A204.1 (cell line): ENCODE data around the gene MDM4.
"Not testable (repeated sequence)": the region's sequence is repeated elsewhere in the genome, so short reads cannot be mapped to it uniquely, and the experiment has no call there.

Experiments used
- FAIRE-seq: peaks from 2 replicates; lab custom pipeline; 2012; peaks lifted over from hg19 to GRCh38; lab: Jason Lieb, UNC

MDM4 gene

DNA sequence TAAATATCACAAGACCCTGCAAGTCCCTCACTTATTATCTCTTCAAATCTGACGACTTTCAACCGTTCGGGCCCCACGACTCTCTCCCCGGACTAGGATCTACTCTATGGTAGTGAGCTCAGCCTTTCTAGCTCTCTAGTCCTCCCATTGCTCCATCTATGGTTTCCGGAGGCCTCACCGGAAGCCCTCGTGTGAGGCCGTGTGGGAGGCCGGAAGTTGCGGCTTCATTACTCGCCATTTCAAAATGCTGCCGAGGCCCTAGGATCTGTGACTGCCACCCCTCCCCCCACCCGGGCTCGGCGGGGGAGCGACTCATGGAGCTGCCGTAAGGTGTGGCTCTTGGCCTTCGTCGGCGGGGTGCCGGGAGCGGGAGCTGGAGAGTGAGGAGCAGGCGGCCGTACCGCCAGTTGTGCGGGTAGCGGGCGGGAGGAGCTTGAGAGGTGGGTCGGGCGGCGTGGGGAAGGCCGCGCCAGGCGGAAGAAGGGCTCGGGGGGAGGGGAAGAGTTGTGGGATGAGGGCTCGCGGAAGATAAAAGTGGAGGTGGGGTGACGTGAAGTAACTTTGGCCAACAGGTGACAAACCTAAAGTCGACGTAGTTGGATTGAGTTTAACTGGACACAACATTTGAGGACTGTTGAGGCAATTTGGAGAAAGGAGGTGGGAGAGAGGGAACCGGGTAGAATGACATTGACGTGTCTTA lies at the start of gene MDM4:
Gene MDM4, plus strand, starts transcription at position 227 of the 700 bp plus-strand sequence. CDS start 9,113 bp downstream, outside the sequence.
- FAIRE-seq, result peak; percentile 88

DNA sequence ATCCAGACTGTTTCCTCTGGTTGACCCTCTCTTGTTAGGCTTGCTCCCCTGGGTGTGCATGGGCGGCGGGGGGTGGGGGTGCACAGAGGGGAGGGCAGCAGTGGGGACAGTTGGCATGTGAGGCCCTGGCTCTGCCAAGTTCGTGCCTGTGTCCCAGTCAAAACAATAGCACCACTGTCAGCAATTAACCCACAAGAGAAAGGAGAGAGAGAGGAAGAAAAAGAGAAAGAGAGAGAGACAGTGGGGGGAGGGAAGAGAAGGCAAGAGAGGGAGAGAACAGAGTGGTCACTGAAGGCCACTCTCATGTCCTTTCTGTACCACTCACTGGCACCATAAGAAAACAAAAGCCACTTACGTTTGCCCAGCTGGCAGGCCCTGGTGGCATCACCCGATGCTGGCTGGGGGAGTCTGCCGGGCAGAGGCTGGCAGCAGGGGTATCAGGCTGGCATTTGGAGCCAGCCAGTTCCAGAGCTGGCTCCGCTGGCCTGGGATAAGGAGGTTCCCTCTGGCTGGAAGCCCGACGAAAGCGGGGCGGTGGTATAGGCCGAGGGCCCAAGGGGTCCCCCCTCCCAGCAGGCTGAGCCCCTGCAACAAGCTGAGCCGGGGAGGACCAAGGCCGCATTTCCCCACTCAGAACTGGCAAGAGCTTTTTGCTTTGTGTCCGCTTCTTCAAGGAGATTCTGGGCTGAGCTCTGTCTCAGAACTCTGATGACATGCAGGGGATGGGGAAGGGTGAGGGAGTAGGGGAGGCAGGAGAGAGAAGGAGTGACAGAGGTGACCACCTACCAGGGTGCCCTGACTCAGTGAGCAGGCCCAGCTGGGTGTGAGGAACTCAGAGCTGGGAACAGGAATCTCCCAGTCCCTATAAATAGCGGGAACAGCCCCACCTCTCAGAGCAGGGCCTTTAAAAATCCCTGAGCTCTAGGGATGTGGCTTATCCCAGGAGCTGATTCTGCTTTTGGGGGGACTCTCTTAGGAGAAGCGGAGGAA lies 49.5 kb upstream of the MDM4 start:
- FAIRE-seq, result no peak

DNA sequence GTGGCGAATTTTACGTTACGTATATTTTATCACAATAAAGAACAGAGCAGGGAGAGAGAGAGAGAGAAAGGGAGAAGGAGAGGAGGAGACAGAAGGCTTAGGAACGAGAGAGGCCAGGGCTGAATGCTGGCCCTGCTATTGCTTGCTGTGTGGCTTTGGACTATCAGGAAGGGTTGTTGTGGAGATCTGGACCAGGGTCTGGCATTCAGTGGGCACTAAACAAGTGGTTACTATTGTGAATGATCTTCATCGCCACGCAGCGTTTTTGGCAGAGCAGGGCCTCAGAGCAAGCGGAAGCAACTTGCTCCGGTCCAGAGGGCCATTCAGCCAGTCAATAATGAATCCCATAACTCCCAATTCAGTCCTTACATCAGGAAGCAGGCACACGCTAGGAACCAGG lies 48.0 kb upstream of the MDM4 start:
- no peak for FAIRE-seq

DNA sequence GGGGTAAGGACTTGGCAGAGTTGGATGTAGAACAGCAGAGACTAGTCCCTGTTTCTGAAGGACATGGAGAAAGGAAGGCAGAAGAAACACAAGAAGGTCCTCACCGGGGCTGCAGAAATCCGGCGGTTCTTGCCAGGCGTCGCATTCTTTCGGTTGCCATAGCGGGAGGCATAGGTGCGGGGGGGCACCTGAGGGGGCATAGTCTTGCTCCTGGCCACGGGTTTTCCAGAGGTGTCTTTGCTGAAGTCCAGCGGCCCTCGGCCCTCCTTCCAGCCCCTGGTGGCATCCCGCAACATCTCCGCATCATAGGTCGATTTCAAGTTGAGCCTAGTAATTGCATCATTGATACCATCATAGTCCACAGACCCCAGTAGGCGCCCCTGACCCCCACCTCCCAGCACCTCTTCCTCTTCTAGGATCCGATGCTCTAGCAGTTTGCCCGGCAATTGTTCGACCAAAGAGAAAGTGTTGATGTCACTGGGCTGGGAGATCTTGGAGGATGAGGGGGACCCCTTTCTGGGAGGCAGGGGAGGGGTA lies 47.4 kb upstream of the MDM4 start:
- no peak for FAIRE-seq

- no peak for FAIRE-seq
Measured at GRCh38 chr1:204469304-204469703, 46.9 kb upstream of the MDM4 start.

DNA sequence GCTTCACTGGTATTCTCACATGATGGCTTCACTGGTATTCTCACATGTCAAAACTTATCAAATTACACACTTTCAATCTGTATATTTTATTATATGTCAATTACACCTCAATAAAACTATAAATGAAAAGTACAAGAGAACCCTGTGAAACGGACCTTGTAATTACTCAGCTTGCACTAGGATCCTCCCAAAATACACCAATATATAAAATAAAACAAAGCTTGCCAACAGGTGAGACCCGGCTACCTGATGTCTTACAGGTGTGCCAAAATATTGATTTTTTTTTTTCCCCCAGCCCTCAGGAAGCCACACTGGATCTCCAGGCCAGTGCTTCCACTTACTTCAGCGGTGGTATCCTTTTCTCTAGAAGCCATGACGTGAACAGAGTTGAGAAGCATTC lies 44.5 kb upstream of the MDM4 start:
- no peak for FAIRE-seq

- no peak for FAIRE-seq
Measured at GRCh38 chr1:204472660-204473059, 43.5 kb upstream of the MDM4 start.

DNA sequence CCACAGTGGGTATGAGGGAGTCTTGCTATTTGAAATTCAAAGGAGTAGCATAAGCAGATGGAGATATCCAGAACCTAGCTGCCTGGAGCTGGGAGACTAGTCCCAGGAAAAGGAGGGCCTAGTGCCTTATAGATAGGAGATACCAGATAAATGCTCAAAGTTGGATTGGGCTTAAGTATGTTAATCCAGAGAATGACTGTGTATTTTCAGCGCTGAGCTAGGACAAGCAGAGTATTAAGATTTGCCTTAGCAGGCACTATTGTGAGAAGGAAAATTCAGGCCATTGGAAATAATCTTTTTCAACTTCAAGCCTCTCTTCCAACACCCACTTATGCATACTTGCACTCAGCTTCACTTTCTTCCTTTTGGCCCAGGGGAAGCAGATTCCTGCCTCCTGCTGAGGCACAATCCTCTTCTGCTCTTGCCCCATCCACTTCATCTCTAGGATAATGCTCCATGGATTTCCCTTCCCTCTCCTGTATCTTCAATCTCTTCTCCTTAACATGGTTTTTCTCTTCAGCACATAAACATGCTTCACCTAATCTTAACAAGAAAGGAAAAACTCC lies 42.7 kb upstream of the MDM4 start:
- no peak for FAIRE-seq

DNA sequence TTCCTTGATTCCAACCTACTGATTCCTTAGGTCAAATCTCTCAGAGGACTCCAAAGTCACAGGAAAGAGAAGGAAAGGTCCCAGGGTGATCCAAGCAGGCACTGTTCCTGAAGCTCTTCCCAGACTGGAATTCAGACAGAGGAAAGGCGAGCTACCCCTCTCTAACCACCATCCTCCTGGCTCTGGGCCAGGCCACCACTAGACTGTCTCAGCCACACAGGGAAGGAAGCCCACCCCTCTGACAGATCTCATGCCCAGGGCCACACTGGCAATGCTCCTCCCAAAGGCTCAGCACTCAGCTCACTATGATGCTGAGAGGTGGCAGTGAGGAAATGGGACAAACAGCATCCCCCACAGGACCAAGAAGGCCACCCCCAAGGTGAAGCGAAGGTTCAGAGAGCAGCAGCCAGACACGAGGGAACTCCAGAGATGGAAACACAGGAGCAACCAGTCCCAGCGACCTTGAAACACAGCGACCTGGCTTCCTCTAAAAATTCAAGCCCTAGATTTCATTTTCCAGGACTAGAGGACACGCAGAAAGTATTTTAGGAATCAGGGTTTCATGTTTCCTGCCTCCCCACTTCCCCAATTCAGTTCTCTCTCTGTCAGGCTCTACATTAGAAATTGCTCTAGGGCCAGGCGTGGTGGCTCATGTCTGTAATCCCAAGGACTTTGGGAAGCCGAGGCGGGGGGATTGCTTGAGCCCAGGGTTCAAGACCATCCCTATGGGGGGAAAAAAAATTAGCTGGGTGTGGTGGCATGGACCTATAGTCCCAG lies 40.4 kb upstream of the MDM4 start:
- FAIRE-seq, result no peak

GRCh38 chr1:204476563-204476962 lies 39.6 kb upstream of the MDM4 start:
- FAIRE-seq, result no peak

DNA sequence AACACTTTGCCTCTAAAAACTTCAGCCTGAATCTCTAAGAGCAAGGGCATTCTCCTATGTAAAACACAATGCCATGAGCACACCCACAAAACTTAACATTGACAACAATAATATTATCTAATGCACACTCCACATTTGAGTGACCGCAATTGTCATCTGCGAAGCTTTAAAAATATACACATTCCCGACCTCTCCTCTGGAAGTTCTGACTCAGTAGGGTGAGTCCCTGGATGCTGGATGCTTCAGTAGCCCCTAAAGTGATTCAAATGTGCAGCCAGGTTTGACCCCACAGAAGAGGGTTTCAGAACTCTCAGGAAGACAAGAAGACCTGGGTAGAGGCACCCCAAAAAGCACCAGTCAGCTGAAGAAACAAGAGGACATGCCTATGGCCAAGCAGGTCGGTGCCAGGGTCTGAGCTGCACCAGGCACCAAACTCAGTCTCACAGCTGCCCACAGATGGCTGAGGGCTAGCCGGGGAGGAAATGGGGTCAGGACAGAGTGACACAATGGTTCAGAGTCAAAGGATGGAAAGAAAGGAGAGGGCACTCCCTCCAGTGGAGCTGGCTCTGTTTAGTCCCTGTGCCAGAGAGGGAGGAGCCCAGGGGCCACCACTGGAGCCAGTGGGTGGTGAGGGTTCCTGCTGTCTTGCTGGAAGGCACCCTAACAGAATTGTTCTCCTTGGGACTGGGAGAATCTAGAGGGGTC lies 39.0 kb upstream of the MDM4 start:
- FAIRE-seq, result no peak

GRCh38 chr1:204478172-204478899 lies 37.9 kb upstream of the MDM4 start:
- no peak for FAIRE-seq

- FAIRE-seq, result no peak
Measured at GRCh38 chr1:204478921-204479320, 37.3 kb upstream of the MDM4 start.

DNA sequence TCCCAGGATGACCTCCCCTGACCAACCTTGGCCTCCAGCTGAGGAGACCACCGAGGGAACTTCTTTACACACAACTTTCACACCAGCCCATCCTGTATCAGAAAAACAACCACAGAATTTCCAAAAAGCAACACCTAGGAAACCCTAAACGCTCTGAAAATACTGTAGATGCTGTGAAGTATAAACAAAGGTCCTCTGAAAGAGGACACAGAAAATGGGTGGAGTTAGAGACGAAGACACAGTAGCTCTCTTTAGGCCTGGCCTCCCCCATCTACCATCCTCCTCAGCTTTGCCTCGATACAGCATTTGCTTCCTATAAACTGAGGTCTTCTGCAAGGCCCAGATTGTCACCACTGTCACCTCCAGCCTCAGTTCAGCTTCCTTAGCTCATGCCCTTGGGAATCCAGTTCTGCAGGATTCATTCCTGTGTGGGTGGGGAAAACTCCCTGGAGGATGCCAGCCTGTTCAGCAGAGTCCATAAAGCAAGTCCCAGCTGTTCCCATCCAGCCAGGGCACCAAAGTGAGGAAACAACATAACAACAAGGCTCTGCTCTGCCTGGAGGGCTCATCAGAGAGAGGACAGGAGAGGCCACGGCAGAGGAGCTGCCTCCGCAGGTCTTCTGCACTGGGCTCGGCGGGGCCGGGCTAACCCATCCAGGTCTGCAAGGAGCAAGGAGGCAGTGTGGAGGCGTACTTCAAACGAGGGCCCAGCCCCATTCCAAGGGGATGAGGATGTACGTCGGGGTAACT lies 36.6 kb upstream of the MDM4 start:
- no peak for FAIRE-seq

DNA sequence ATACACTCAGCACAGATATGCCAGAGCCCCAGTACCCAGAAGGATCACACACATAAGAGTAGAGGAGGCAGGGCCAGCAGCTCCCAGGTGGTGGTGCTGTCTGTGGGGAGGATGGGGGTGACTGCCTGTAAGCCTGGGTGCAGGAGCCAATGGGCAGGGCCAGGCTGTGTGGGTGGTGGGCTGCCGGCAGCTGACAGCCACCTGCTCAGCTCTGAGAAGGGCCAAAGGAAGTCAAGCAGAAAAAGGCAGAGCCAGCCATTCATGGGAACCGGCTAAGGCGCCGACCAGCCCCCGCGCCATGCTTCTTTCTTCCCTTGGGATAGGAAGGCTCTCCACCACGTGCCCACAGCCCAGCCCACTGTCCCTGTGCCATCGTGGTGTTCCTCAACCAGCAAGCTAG lies 35.7 kb upstream of the MDM4 start:
- FAIRE-seq, result no peak

DNA sequence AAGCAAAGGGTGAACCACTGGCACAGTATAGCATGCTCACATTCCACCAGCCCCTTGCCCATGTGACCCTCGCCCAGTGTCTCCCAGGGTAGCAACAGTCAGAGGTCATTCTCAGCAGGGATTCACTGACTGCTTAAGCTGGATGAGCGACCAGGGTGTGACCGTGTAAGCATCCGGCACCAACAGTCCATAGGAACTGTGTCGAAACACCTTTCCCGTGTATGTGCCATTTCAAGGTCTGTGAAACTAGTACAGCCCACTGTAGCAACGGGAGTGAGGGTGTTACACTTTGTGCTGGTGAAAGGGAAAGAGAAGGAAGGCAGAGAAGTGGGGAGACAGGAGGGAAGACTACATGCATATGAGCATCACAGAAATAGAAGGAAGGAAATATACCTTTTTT lies 32.4 kb upstream of the MDM4 start:
- no peak for FAIRE-seq

GRCh38 chr1:204486513-204487255 lies 29.5 kb upstream of the MDM4 start:
- FAIRE-seq, result not testable (repeated sequence)

DNA sequence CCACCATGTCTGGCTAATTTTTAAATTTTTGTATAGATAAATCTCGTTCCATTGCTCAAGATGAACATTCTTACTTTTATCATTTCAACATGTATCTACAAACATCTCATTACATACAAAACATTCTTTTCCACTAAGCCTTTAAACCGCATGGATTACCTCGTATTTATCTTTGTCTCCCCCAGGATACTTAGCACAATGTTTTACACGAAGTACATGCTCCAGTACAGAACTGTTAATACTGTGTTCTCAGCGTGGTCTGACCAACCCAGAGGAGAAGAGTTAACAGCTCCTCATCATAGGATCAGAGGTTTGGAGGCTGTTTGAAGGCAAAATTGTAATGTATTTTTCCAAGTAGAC lies 29.0 kb upstream of the MDM4 start:
- FAIRE-seq, result no peak

DNA sequence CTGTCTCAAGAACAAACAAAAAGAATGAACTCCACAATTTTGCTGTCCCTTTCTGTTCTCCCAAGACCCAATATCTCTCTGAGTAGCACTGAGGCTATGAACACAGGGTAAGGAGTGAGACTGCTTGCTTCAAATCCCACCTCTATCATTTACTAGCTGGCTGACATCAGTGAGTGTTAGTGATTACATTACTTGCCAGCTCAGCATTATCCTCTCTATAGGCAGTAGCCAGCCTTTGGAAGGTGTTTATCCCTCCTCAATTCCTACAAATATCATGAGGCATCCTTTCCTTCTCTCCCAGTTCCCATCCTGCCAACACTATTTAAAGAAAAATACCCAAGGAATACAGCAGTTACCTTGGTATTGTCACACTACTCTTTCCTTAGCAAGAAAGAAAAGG lies 24.6 kb upstream of the MDM4 start:
- no peak for FAIRE-seq
